Stimulated activated CD4-positive, alpha-beta T cell treated with anti-CD3 and anti-CD28 coated beads, Interleukin-1b, Interleukin-23, amount 100 ng/mL, for 24 hours (primary cell): Measurements from ENCODE around the gene CORIN.
"Not testable (repeated sequence)": the region's sequence is repeated elsewhere in the genome, so short reads cannot be mapped to it uniquely, and the experiment has no call there.

Experiments used
- DNase-seq, 4 experiments: peaks; one replicate each; pipeline ENCODE4 v3.0.0-alpha.2; 2020; ENCODE audit warnings: low read depth in 4 of 4, low spot score in 1 of 4

The CORIN gene

DNA sequence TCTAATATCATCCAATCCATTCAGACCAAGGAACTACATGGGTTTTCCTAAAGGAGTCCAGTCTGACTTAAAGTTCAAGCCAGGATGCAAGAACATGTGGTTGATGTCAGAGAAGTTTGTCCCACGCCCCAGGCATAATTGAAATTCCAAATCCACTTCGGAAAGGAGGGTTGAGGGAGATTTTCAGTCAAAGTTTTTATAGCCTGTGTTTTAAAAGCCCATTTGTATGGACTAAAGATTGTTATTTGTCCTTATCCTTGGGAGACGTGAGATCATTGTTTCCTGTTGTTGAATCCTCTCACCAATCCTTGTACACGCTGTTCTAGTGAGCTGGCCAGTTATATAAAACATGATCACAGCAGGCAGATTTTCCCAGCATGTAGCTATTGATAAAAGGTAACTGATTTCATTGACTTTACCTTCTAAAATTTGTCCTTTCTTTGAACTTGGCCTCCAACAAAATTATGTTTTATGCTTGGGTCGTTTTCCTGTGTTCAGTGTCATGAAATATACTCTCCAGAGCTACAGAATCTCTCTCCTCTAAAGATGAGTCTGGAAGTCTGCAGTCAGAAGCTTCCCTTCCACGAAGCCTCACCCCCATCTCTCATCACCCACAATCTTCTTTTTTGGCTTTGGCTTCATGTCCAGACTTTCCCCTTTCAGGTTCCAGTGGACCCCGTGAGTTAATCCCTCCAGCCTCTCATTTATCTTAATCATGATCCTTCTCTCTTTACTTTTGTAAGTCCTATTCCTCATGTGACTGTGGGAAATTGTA lies 259.9 kb downstream of the CORIN start:
- DNase-seq, result no peak

GRCh38 chr4:47572981-47573380 lies 264.9 kb downstream of the CORIN start:
- no peak for DNase-seq

DNA sequence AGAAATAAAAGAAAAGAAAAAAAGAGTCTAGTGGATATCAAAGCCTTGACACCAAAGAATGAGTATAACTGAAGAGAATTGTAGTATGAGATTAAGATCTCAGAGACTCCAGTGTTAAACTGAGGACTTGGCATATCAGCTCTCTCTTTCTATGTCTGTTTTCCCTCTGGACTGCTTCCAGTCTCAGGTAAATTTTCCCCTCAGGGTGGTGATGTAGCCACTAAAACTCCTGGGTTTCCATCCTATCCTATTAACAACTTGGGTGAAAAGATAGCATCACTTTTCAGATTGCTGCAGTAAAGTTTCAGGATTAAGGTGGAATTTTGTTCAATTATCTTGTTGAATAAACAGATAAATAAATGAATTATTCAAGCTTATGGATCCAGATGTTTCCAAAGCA lies 267.1 kb downstream of the CORIN start:
- DNase-seq, result no peak

GRCh38 chr4:47567511-47567910 lies 270.4 kb downstream of the CORIN start:
- DNase-seq, result no peak

- DNase-seq, result no peak
These were observed 270.9 kb downstream of the CORIN start for GRCh38 chr4:47566969-47567368.

DNA sequence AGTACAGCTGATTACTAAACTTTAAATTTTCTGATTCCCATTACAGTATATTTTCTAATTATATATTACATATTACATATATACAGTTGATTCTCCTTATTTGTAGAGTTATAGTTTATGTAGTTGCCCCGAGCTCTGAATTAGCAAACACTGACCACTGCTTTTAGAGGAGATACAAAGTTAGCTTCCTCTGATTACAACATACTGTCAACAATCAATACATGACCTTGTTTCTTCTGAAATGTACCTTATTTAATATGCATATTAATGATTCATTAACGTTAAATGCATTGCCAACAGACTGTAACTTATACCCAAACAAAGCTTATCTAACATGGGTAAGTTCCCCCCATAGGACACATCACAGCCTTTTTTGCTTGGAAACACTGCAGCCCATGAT lies 271.3 kb downstream of the CORIN start:
- no peak for DNase-seq

GRCh38 chr4:47562297-47562696 lies 275.6 kb downstream of the CORIN start:
- no peak for DNase-seq

DNA sequence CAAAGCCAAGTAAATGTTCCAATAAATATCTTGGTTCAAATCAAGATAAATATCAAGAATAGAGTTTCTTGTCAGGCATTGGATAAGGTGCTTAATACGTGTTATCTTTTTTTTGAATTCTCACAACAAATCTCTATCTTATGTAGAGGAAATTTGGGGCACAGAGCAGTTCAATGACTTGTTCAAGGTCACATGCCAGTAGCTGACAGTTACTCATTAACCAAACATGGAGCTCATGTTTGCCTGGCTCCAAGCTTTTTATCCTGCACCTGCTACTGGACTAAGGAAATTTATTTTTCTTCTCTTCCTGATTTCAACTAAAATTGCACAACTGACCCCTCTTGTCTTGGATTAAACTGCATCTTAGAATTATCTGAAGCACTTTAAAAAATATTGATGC lies 276.5 kb downstream of the CORIN start:
- DNase-seq, result no peak

DNA sequence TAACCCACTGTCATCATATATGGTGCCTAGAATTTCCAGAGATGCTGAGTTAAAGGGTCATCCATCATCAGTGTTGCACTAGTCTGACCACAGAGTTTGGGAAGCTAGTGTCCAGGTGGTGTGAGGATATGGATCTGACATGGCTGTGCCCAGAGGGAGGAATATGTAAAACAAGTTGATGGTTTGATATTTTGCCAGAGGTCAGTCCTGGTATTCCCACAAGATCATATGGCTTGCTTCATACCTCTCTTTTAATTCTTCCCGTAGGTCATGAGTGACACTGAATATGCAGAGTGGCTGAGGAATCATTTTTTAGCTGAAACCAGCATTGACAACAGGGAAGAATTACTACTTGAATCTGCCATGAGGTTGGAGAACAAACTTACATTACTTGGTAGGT lies 277.2 kb downstream of the CORIN start:
- no peak for DNase-seq

DNA sequence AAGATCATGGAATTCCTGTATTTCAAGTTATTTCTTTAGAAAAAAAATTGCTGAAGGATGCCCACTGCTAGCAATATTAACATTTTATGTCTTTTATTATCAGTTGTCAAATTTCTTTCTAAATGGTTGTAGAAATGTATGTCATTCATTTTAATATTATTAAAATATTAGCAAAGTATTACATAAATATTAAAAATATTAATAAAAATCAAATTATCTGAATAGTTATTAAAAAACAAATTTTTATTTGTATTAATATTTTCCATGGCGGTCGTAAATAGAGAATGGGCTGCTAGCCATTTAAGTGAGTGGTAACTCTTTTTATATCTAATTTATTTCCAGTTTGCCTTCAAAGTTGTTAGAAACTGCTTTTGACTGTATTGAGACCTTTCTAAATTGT lies 280.6 kb downstream of the CORIN start:
- no peak for DNase-seq

DNA sequence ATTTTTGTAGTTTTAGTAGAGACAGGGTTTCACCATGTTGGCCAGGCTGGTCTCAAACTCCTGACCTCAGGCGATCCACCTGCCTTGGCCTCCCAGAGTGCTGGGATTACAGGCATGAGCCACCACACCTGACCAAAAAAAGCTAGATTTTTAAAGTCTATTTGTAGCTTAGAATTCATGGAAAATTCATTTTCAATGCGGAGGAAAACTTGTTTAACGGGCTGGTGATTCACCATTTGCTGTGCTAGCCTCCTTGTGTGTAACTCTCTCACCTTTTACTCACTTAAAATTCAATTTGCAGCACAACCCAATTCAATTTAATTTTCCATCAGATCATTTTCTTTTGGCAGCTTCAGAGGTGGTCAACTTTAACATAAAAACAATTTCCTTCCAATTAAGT lies 281.9 kb downstream of the CORIN start:
- DNase-seq, result not testable (repeated sequence)

DNA sequence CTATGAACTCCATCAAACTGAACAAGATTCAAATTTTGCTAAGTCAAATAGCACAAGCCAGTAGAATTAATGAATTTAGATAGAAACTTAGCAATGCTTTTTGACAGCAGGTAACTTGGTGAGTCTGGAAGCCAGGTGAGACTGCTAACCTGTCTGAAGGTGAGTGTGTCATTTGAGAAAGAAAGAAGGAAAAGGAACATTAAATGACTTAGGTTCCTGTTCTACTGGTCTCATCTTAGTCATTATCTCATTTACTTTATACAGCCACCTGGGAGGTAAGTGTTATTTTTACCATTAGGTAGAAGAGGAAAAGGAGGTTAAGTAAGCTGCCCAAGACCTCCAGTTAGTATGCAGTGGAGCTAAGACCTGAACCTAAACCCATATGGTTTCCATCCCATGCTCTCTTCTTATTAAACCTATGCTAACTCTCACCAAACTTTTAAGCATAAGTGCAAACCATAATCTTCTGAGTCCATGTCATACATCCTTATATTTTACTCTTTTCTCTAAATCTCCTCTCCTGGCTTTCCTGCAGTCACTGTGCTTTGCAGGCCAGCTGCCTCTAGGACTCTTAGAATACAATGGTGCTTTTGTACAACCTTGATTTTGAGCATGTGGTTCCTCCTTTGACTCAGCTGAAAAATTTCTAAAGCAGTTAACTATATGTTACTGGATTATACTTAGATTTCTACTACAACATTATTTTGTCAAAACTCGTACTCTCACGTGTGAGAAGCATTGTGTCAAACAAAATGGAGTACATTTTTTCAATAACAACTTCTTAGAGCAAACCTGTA lies 284.3 kb downstream of the CORIN start:
- DNase-seq, result no peak

- DNase-seq, result no peak
These were observed 286.2 kb downstream of the CORIN start for GRCh38 chr4:47551682-47552081.

- DNase-seq, result no peak
These were observed 286.8 kb downstream of the CORIN start for GRCh38 chr4:47550899-47551548.

- DNase-seq, result not testable (repeated sequence)
These were observed 287.5 kb downstream of the CORIN start for GRCh38 chr4:47550357-47550756.
